ENCODE results near the gene CTTN.

Gene CTTN

DNA sequence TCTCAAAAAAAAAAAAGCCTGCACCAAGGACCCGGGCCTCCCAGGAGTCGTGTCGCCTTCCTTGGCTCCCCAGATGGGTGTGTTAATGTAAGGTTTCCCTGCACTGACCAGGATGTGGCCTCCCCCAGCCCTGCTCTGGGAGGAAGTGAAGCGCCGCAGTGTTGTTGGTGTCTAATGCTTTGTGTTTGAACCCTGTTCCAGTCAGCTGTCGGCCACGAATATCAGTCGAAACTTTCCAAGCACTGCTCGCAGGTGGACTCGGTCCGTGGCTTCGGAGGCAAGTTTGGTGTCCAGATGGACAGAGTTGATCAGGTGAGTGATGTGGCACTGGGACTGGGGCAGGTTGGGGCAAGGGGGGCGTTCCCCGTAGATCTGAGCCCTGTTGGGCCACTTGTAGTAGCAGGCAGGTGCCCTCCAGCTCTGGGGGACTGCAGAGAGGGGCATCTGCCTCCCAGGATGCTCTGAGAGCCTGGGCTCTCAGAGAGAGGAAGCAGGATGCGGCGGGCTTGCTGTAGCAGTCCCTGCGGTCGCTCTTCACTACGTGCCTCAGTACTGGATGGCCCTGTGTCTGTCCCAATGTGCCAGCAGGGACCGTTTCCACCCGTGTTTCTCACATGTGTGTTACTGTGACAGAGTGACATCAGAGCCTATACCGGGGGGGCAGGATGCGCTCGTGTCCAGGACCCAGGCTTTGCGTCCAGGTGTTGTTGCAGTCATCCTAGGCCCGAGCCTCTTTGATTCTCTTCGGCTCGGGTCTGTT, 16.2 kb downstream of the CTTN start:
- DNase-seq: no peak
- intact Hi-C loops (cut with DNase I; ENCODE audit: low total_unique reads): no loop called here
- no peak for TF ChIP-seq CTCF (IDR thresholded peaks at IDR 0.05)
- H3K9me3 ChIP-seq: no peaks in the 10 kb centered on the region
- no peaks in the 10 kb centered on the region for H3K4me1 ChIP-seq
- H3K36me3 ChIP-seq: peaks cover 100% of the 10 kb centered on the region in 3 donors
- H3K27me3 ChIP-seq: no peaks in the 10 kb centered on the region
- no peak overlapping the region for H3K4me3 ChIP-seq
- H3K27ac ChIP-seq: no peak overlapping the region

GRCh38 chr11:70415191-70415590, 16.9 kb downstream of the CTTN start:
- DNase-seq: no peak
- intact Hi-C loops (cut with DNase I; ENCODE audit: low total_unique reads): no loop called here
- no peaks in the 10 kb centered on the region for H3K4me1 ChIP-seq
- no peak for TF ChIP-seq CTCF (IDR thresholded peaks at IDR 0.05)
- no peak overlapping the region for H3K4me3 ChIP-seq
- H3K27me3 ChIP-seq: no peaks in the 10 kb centered on the region
- peaks cover 100% of the 10 kb centered on the region in 3 donors for H3K36me3 ChIP-seq
- H3K9me3 ChIP-seq: no peaks in the 10 kb centered on the region
- H3K27ac ChIP-seq: no peak overlapping the region

GRCh38 chr11:70415642-70416395, 17.5 kb downstream of the CTTN start:
- H3K36me3 ChIP-seq: peaks cover 100% of the 10 kb centered on the region in 3 donors
- no peak for DNase-seq
- H3K4me1 ChIP-seq: no peaks in the 10 kb centered on the region
- no peaks in the 10 kb centered on the region for H3K9me3 ChIP-seq
- intact Hi-C loops (cut with DNase I; ENCODE audit: low total_unique reads): no loop called here
- H3K4me3 ChIP-seq: no peak overlapping the region
- no peaks in the 10 kb centered on the region for H3K27me3 ChIP-seq
- no peak overlapping the region for H3K27ac ChIP-seq
- TF ChIP-seq CTCF (IDR thresholded peaks at IDR 0.05): no peak

DNA sequence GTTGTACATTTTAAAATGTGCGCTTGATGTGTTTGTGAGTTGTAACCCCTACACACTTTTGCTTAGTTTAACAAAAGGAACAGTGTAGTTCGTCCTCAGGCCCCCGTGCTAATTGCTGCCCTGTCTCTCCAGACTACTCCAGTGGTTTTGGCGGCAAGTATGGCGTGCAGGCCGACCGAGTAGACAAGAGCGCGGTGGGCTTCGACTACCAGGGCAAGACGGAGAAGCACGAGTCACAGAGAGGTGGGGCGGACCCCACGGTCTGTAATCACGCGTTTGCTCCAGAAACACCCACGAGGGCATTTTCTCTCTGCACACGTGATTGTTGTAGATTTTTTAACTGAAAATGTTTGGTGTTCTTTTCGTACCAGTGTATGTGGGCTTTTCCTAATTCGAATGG, 18.6 kb downstream of the CTTN start:
- Histone ChIP-seq H3K4me1 (no peaks in the 10 kb centered on the region), H3K9me3 (no peaks in the 10 kb centered on the region), H3K27me3 (no peaks in the 10 kb centered on the region), H3K36me3 (peaks cover 99 to 100% (median 100%) of the 10 kb centered on the region in 3 donors), H3K4me3 (no peak overlapping the region), H3K27ac (no peak overlapping the region)
- no peak for TF ChIP-seq CTCF (IDR thresholded peaks at IDR 0.05)
- DNase-seq: no peak
- intact Hi-C loops (cut with DNase I; ENCODE audit: low total_unique reads): no loop called here

- H3K9me3 ChIP-seq: no peaks in the 10 kb centered on the region
- H3K4me3 ChIP-seq: no peak overlapping the region
- intact Hi-C loops (cut with DNase I; ENCODE audit: low total_unique reads): no loop called here
- no peak for TF ChIP-seq CTCF (IDR thresholded peaks at IDR 0.05)
- no peaks in the 10 kb centered on the region for H3K27me3 ChIP-seq
- peaks cover 99 to 100% (median 100%) of the 10 kb centered on the region in 3 donors for H3K36me3 ChIP-seq
- H3K4me1 ChIP-seq: no peaks in the 10 kb centered on the region
- no peak overlapping the region for H3K27ac ChIP-seq
- DNase-seq: no peak
Observed at GRCh38 chr11:70418130-70418529, 19.8 kb downstream of the CTTN start.

All from tibial artery (tissue), 4 donors.